ENCODE data around the gene NFIA. TPM values are rescaled to one million over a fixed set of nuclear protein-coding genes. Genes with fewer than 3 reads are reported as not detected.
"Not testable (repeated sequence)": the region's sequence is repeated elsewhere in the genome, so short reads cannot be mapped to it uniquely, and the experiment has no call there.

Gene NFIA
- total RNA-seq, 1 donor from 2014 or later: 1.2 TPM

DNA sequence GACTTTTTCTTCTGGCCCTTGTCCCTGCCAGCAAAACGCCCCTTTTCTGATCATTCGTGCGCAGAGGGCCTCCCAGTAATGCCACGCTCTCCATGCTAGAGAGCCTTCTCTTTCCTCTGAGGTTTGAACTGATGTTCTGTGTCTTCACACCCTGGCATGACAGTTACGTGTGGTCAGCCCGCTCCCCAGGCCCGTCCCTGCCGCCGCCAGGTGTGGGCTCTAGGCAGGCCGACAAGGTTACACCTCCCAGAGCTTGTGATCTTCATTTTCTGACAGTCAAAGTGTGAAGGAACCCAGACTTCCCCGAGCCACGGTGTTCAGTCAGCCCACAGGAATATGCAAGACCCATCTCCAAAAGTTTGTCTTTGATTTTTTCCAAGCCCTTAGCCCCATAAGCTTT lies 377.0 kb downstream of the NFIA start:
- Mint-ChIP-seq H3K4me1 (ENCODE audit: low read depth) (peaks cover 9% of the 10 kb centered on the region), H3K27ac (no peak overlapping the region), H3K36me3 (ENCODE audit: insufficient read depth) (no peaks in the 10 kb centered on the region), H3K4me3 (ENCODE audit: low read depth) (no peak overlapping the region), H3K27me3 (peaks cover 23% of the 10 kb centered on the region), H3K9me3 (ENCODE audit: low read depth) (no peaks in the 10 kb centered on the region)
- DNase-seq (ENCODE audit: low spot score, unreplicated experiment): no peak
- TF ChIP-seq, protein P1, sequence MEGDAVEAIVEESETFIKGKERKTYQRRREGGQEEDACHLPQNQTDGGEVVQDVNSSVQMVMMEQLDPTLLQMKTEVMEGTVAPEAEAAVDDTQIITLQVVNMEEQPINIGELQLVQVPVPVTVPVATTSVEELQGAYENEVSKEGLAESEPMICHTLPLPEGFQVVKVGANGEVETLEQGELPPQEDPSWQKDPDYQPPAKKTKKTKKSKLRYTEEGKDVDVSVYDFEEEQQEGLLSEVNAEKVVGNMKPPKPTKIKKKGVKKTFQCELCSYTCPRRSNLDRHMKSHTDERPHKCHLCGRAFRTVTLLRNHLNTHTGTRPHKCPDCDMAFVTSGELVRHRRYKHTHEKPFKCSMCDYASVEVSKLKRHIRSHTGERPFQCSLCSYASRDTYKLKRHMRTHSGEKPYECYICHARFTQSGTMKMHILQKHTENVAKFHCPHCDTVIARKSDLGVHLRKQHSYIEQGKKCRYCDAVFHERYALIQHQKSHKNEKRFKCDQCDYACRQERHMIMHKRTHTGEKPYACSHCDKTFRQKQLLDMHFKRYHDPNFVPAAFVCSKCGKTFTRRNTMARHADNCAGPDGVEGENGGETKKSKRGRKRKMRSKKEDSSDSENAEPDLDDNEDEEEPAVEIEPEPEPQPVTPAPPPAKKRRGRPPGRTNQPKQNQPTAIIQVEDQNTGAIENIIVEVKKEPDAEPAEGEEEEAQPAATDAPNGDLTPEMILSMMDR (IDR thresholded peaks at IDR 0.05; ENCODE audit: unreplicated experiment): no peak

DNA sequence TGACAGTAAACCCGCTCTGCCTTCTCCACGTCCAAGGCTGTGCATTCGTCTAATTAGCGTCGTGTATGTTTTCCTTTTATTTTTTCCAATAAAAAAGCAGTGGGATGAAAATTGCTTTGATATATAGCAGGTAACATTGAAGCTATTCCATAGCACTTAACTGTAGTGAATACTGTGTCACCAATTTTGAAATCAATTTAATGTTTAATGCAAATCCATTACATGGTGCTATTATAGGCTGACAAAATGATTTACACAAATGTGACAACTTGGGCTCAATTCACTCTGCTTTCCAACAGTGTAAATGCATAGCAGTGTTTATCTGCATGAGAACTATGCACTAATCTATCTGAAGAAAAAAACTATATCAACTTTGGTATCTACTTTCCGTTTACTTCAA lies 377.8 kb downstream of the NFIA start:
- Mint-ChIP-seq H3K9me3 (ENCODE audit: low read depth) (no peaks in the 10 kb centered on the region), H3K27ac (no peak overlapping the region), H3K36me3 (ENCODE audit: insufficient read depth) (no peaks in the 10 kb centered on the region), H3K4me3 (ENCODE audit: low read depth) (no peak overlapping the region), H3K4me1 (ENCODE audit: low read depth) (peaks cover 4% of the 10 kb centered on the region), H3K27me3 (peaks cover 23% of the 10 kb centered on the region)
- no peak for DNase-seq (ENCODE audit: low spot score, unreplicated experiment)
- TF ChIP-seq, protein P1 (IDR thresholded peaks at IDR 0.05; ENCODE audit: unreplicated experiment): no peak

DNA sequence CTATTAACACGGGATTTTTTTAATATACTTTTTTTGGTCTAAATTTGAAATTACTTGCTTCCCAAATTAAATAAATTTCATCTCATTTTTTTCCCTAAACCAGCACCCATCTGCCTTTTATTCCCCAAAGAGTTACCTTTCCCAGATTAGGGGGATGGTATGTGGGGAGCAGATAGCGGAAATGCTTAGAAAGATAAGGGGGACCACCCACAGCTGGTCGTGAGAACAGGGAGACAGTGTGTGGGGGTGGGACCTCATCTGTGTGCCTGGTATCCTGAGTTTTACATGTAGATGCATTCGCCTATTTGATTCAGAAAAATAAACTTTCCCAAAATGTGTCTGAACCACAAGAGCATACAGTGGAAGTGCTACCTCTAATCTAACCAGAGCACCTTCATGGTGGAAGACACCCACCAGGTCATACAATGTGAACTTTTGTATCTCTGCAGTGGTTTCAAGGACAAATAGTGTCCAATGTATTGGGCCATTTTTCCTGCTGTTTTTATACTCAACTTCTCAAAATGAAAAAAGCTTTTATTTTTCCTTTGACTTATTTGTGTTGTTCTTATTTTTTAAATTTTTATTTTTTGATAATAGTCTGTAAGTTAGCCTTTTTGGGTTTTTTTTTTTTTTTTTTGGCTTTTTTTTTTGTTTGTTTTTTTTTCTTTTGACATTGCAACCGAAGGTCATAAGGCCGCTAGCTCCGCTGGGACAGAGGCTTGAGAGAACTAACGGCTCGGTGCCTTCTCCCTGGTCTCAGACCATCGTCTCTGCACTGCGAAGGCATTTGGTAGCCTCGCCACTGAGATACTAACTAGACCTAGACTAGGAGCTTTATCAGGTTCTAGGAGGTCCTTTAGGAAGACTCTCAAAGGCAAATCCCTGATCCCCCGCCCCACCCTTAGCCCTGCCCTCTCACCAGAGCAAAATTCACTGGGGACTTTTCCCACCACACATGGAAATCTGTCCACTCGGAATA lies 379.3 kb downstream of the NFIA start:
- no peaks in the 10 kb centered on the region for H3K36me3 Mint-ChIP-seq (ENCODE audit: insufficient read depth)
- no peak overlapping the region for H3K27ac Mint-ChIP-seq
- peaks cover 4% of the 10 kb centered on the region for H3K4me1 Mint-ChIP-seq (ENCODE audit: low read depth)
- DNase-seq (ENCODE audit: low spot score, unreplicated experiment): no peak
- H3K27me3 Mint-ChIP-seq: peaks cover 23% of the 10 kb centered on the region
- H3K4me3 Mint-ChIP-seq (ENCODE audit: low read depth): no peak overlapping the region
- TF ChIP-seq, protein P1 (IDR thresholded peaks at IDR 0.05; ENCODE audit: unreplicated experiment): no peak
- H3K9me3 Mint-ChIP-seq (ENCODE audit: low read depth): no peaks in the 10 kb centered on the region

DNA sequence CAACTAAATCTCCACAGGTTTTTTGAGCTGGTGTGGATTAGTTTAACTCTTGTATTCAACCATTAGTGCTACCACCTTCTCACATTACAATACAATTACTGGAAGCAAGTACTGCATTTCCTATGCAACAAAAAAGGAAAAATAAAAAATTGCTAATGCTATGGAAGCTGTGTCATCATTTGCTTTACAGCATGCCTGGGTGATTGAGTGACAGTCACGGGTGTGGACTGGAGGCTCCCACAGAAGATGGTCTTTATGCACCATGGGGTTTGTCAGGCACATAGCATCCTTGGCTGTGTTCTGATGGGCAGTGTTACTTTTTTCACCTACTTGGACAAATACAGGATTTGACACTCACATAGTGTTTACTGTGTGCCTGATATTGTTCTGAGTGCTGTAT lies 380.3 kb downstream of the NFIA start:
- TF ChIP-seq, protein P1 (IDR thresholded peaks at IDR 0.05; ENCODE audit: unreplicated experiment): no peak
- no peaks in the 10 kb centered on the region for H3K36me3 Mint-ChIP-seq (ENCODE audit: insufficient read depth)
- DNase-seq (ENCODE audit: low spot score, unreplicated experiment): no peak
- no peak overlapping the region for H3K27ac Mint-ChIP-seq
- peaks cover 4% of the 10 kb centered on the region for H3K4me1 Mint-ChIP-seq (ENCODE audit: low read depth)
- H3K9me3 Mint-ChIP-seq (ENCODE audit: low read depth): no peaks in the 10 kb centered on the region
- H3K4me3 Mint-ChIP-seq (ENCODE audit: low read depth): no peak overlapping the region
- peaks cover 23% of the 10 kb centered on the region for H3K27me3 Mint-ChIP-seq

DNA sequence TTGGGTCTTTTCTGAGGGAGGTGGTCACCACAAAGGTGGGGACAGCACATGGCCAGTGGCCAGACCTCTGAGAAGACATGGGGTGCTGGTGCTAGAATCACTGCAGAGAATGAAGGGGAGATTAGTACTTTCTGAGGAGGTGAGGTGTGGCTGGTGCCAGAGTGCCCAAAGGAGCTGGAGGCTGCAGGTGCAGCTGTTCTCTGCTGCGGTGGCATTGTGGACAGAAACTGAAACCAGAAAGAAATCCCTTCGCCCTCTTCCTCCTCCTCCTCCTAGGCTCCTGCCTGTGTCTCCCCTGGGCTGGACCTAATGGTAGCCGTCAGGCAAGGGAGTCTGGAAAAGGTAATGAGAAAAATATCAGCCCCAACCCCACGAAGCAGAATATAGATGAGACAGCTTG lies 380.9 kb downstream of the NFIA start:
- Mint-ChIP-seq H3K9me3 (ENCODE audit: low read depth) (no peaks in the 10 kb centered on the region), H3K4me3 (ENCODE audit: low read depth) (no peak overlapping the region), H3K4me1 (ENCODE audit: low read depth) (peaks cover 4% of the 10 kb centered on the region), H3K27me3 (peaks cover 23% of the 10 kb centered on the region), H3K36me3 (ENCODE audit: insufficient read depth) (no peaks in the 10 kb centered on the region), H3K27ac (no peak overlapping the region)
- no peak for DNase-seq (ENCODE audit: low spot score, unreplicated experiment)
- TF ChIP-seq, protein P1 (IDR thresholded peaks at IDR 0.05; ENCODE audit: unreplicated experiment): no peak

DNA sequence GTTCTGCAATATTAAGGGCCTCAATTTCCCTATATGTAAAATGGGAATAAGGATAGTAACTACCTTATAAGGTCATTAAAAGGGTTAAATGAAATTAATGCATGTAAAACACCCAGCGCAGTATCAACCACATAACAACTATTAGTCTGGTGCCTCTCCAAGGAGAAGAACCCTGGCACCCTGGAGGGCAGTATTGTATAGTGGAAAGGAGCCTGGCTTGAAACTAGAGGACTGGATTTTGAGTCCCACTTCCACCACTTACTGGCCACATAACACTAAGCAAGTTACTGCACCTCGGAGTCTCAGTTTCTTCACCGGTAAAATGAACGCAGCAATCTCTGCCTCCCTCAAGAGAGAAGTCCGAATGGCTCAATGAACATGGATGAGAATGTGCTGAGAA lies 385.5 kb downstream of the NFIA start:
- H3K4me3 Mint-ChIP-seq (ENCODE audit: low read depth); H3K27ac Mint-ChIP-seq; H3K36me3 Mint-ChIP-seq (ENCODE audit: insufficient read depth); DNase-seq (ENCODE audit: low spot score, unreplicated experiment); H3K4me1 Mint-ChIP-seq (ENCODE audit: low read depth); H3K9me3 Mint-ChIP-seq (ENCODE audit: low read depth): not testable (repeated sequence)
- peaks cover 13% of the 10 kb centered on the region for H3K27me3 Mint-ChIP-seq

All from progenitor cell of endocrine pancreas (in vitro differentiated cells).